Immature natural killer cell (primary cell): ENCODE measurements around the gene LRP3. TPM values are rescaled to one million over a fixed set of nuclear protein-coding genes. Genes with fewer than 3 reads are reported as not detected.
"Not testable (repeated sequence)": the region's sequence is repeated elsewhere in the genome, so short reads cannot be mapped to it uniquely, and the experiment has no call there.

Experiments
- DNase-seq, 3 donors: peaks; one replicate each; pipeline ENCODE4 v3.0.0; 2022; ENCODE audit warnings: mixed read lengths in 1 of 3
- H3K27ac Mint-ChIP-seq, 6 donors: one replicate each; pipeline ENCODE4 v1.8.0; 2020; ENCODE audit warnings: mixed read lengths in 6 of 6, mild to moderate bottlenecking in 5 of 6, inconsistent platforms in 4 of 6, moderate library complexity in 3 of 6
- H3K27me3 Mint-ChIP-seq, 3 donors: one replicate each; pipeline ENCODE4 v1.8.0; 2020 to 2021; ENCODE audit warnings: low read depth in 3 of 3, mild to moderate bottlenecking in 3 of 3, mixed read lengths in 3 of 3, moderate library complexity in 3 of 3, inconsistent platforms in 1 of 3
- H3K36me3 Mint-ChIP-seq, 3 donors: one replicate each; pipeline ENCODE4 v1.8.0; 2020; ENCODE audit warnings: mixed read lengths in 3 of 3, inconsistent platforms in 2 of 3, mild to moderate bottlenecking in 2 of 3
- H3K4me1 Mint-ChIP-seq, 2 donors: one replicate each; pipeline ENCODE4 v1.8.0; 2020; ENCODE audit warnings: inconsistent platforms in 2 of 2, mild to moderate bottlenecking in 2 of 2, mixed read lengths in 2 of 2, moderate library complexity in 1 of 2
- H3K4me3 Mint-ChIP-seq, 5 donors: one replicate each; pipeline ENCODE4 v1.8.0; 2020; ENCODE audit warnings: mild to moderate bottlenecking in 5 of 5, mixed read lengths in 5 of 5, inconsistent platforms in 3 of 5, moderate library complexity in 3 of 5
- H3K9me3 Mint-ChIP-seq, 6 donors: one replicate each; pipeline ENCODE4 v1.8.0; 2020; ENCODE audit warnings: mild to moderate bottlenecking in 6 of 6, mixed read lengths in 6 of 6, inconsistent platforms in 4 of 6, moderate library complexity in 3 of 6
- polyA plus RNA-seq, 3 donors: library from polyadenylated mRNA; unstranded; fragments of 300-500 nt; fragmentation: Illumina TruSeq; gene quantifications; one replicate each; pipeline ENCODE4 v1.2.3, GENCODE V29; 2021

LRP3 gene
- polyA plus RNA-seq, 3 donors from 2014 or later, result not detected

DNA sequence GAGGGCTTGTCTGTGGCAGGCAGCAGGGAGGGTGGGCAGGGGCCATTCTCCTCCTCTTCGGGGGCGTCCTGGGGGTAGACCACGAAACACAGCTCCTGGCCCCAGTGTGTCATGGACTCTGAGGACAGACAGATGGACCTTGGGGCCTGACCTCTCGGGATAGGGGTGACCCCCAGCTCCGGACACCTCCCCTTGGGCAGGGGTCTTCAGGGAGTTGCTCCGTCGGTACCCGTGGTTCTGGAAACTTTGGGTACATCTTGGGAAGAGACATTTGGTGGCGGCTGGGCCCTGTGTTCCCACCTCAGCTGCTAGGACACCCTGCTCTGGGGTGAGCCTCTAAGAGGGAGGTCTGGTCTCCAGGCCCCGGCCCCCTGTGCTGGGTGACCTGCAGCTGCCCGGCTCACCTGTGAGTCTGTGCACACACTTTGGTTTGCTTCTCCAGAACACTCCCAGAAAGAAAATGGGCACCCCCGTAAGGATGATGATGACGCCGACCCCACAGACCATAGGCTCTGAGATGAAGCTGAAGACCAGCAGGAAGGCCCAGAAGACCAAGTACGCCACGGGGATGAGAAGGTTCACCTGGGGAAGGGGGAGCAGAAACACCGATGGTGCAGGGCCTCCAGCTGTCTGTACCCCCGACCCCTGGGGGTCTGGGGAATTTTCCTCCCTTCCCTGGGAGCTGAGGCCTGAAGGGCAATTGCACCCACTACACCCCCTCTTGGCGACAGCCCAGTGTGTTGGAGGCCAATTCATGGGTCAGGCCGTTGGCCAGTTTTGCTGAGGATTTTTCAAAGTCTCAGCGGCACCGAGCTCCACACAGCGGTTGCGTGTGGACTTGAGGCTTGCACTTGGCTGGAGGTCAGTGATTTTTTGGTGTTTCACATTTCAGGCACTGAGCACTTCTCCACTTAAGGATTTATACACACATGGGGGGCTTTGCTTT, 15.0 kb downstream of the LRP3 start:
- DNase-seq, result no peak
- H3K36me3 Mint-ChIP-seq, result no peaks in the 10 kb centered on the region
- no peaks in the 10 kb centered on the region for H3K9me3 Mint-ChIP-seq
- peaks cover 0 to 1% (median 0%) of the 10 kb centered on the region in 3 donors for H3K27me3 Mint-ChIP-seq
- H3K4me1 Mint-ChIP-seq, result no peaks in the 10 kb centered on the region
- no peak overlapping the region for H3K27ac Mint-ChIP-seq
- no peak overlapping the region for H3K4me3 Mint-ChIP-seq

DNA sequence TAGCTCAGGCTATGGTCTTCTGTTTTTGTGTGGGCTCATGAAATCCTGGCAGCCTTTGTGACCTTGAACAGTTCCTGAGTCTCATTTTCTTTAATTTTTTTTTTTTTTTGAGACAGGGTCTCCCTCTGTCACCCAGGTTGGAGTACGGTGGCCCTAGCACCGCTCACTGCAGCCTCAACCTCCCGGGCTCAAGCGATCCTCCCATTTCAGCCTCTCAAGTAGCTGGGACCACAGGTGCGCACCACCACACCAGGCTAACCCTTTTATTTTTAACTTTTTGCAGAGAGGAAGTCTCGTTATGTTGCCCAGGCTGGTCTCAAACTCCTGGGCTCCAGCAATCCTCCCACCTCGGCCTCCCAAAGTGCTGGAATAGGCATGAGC, 15.7 kb downstream of the LRP3 start:
- not testable (repeated sequence) for H3K27me3 Mint-ChIP-seq, H3K27ac Mint-ChIP-seq, H3K9me3 Mint-ChIP-seq, H3K36me3 Mint-ChIP-seq, DNase-seq, H3K4me3 Mint-ChIP-seq, H3K4me1 Mint-ChIP-seq

DNA sequence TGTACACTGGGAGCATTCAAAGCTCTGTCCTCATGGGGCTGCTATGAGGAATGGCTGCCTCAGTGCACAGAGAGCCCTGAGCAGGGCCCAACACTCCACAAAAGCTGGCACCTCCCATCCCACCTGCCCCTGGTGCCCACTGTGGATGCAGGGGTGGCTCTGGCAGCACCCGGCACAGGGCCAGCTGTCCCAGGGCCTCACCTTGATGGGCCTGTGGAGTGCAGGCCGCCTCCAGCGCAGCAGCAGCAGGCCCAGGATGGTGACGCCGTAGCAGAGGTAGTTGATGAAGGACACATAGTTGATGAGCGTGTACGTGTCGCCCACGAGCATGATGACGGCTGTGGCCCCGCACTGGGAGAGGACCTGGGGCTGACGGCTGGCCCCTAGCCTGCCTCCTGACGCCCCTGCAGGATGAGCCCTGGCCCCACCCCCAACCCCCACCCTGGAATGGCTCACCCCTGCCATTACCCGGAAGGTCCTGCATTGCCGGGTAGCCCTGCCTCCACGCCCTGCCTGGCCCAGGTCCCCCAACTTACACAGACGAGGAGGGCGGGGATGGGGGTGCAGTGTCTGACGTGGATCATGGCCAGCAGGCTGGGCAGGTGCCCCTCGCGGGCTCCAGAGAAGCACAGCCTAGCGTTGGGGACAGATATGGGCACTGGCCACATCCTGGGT, 16.3 kb downstream of the LRP3 start:
- no peak for DNase-seq
- Mint-ChIP-seq H3K27ac (no peak overlapping the region), H3K4me3 (no peak overlapping the region), H3K36me3 (no peaks in the 10 kb centered on the region), H3K9me3 (no peaks in the 10 kb centered on the region), H3K27me3 (peaks cover 0 to 1% (median 0%) of the 10 kb centered on the region in 3 donors), H3K4me1 (no peaks in the 10 kb centered on the region)

DNA sequence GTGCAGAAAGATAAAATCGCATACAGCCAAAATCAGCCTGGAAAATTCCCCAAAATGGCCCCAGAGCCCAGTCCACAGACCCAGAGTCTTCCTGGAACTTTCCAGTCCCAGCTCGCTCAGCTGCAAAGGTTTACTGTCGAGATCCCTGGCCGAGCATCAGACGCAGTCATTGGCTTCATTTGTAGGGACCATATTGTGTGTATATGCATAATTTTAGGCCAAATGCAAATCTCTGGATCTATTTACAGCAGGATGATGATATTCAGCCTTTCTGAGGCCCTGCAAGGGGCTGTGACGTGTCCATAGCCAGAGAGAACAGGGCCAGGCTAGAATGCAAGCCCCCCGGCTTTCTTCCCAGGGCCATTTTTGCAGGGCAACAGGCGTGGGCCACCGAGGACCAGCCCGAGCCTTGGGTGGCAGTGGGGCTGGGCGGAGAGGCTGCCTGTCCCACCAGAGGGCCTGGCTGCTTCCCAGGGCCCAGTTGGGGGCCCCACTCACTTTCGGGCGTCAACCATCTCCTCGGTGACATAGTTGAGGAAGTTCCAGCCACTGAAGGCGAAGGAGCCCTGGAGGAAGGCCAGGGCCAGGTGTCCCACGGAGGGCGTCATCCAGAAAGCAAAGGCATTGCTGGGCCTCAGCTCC, 17.8 kb downstream of the LRP3 start:
- no peak for DNase-seq
- Mint-ChIP-seq H3K27me3 (peaks cover 0 to 1% (median 0%) of the 10 kb centered on the region in 3 donors), H3K27ac (no peak overlapping the region), H3K4me3 (no peak overlapping the region), H3K36me3 (no peaks in the 10 kb centered on the region), H3K9me3 (no peaks in the 10 kb centered on the region), H3K4me1 (no peaks in the 10 kb centered on the region)

DNA sequence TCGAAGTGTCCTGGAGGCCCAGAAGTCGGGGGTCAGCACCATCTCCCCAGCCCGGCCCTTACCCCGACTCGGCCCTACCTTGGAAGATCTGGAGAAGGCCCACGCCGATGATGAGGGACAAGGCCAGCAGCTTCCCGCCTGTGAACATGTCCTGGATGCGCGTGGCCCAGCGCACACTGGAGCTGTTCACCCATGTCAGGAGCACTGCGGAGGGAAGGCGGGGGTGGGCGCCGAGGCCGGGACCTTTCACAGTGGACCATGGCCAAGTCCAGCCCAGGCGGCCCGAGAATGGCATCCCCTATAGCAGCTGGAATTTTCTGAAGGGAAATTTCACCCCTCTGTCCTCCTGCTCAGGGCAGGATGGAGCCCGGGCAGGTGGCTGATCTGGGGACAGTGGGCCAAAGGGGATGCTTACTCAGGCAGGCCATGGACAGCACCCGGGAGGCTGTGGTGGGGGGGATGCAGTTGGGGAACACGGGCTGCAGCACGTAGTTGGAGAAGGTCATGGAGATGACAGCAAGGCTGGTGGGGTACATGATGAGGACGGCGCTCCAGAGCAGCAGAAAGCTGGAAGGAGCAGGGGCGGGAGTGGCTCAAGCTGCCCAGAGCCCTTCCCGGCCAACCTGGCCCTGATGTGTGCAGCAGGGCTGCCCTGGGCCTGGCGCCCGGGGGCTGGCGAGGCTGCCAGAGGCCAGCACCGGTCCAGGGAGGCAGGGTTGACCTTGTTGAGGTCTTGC, 18.5 kb downstream of the LRP3 start:
- H3K27me3 Mint-ChIP-seq, result peaks cover 0 to 1% (median 0%) of the 10 kb centered on the region in 3 donors
- H3K27ac Mint-ChIP-seq, result no peak overlapping the region
- no peak overlapping the region for H3K4me3 Mint-ChIP-seq
- H3K36me3 Mint-ChIP-seq, result no peaks in the 10 kb centered on the region
- no peaks in the 10 kb centered on the region for H3K4me1 Mint-ChIP-seq
- no peaks in the 10 kb centered on the region for H3K9me3 Mint-ChIP-seq
- DNase-seq, result no peak

DNA sequence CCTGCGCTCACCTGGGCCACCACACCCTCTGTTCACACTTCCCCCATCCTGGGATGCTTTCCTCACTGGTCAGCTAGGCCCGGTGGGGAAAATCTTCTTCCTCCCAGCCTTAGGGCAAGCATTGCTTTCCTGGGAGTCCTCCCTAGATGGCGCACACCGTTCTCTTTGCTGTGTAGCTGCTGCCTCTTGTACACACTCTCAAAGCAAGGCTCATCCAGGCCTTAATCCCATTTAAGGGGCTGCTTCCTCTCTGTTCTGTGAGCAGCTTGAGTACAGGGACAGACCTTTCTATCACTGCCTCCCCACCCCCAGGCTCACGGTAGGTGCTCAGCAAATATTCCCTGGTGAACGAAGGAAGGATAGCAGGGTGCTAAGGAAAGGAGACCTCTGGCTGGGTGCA, 20.5 kb downstream of the LRP3 start:
- Mint-ChIP-seq H3K4me3 (no peak overlapping the region), H3K27ac (no peak overlapping the region), H3K27me3 (peaks cover 0 to 1% (median 0%) of the 10 kb centered on the region in 3 donors), H3K4me1 (no peaks in the 10 kb centered on the region), H3K36me3 (no peaks in the 10 kb centered on the region), H3K9me3 (peaks cover 0 to 2% (median 0%) of the 10 kb centered on the region in 6 donors)
- DNase-seq, result no peak

DNA sequence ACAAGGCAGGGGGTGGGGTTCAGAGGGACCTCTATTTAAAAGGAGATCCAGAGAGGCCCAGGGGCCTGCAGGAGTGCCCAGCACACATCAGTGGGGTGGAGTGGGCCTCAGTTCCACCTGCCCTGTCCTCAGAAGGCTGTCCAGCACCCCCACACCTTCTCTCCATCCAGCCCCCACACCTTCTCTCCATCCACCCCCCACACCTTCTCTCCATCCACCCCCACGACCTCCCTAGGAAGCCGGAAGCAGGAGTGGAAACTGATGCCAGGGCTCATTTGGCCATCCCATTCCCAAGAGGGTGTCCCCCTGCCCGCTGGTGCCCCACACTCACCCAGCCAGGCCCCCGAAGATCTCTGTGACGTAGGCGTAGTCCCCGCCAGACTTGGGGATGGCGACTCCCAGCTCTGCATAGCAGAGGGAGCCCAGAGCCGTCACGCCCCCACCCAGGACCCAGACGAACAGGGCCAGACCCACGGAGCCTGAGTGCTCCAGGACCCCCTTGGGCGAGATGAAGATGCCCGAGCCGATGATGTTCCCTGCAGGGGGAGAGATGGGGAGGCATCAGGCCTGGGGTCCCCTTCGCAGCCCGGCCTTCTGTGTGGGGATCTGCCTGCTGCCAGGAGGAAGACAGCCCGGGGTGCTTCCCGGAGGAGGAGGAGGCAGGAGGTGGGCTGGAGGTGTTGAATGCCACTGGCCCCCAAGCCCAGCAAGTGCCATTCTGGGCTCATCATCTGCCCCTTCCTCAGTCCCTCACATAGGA, 21.5 kb downstream of the LRP3 start:
- Mint-ChIP-seq H3K4me1 (no peaks in the 10 kb centered on the region), H3K36me3 (no peaks in the 10 kb centered on the region), H3K9me3 (peaks cover 0 to 2% (median 0%) of the 10 kb centered on the region in 6 donors), H3K4me3 (no peak overlapping the region), H3K27ac (no peak overlapping the region), H3K27me3 (peaks cover 0 to 3% (median 1%) of the 10 kb centered on the region in 3 donors)
- DNase-seq, result no peak

DNA sequence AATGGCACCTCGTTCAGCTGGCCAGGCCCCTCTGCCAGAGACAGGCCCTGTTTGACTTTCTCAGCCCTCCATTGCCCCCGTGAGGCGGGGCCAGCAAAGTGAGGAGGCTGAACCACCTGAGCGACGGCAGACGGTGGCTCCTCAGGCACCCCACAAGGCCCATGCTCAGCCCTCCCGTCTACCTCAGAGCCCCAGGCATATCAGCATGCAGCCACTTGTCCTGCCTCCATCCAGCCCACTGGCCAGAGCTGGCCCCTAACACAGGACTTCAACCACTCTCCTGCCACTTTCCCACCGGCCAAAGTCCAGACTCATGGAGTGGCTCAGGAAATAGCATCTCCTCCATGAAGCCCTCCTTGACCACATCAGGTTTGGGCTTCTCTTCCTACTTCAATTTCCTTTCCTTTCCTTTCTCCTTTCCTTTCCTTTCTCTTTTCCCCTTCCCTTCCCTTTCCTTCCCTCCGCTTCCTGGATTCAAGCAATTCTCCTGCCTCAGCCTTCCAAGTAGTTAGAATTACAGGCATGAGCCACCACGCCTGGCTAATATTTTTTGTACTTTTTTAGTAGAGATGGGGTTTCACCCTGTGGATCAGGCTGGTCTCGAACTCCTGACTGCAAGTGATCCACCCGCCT, 22.2 kb downstream of the LRP3 start:
- H3K9me3 Mint-ChIP-seq, result peaks cover 0 to 2% (median 0%) of the 10 kb centered on the region in 6 donors
- H3K4me1 Mint-ChIP-seq, result no peaks in the 10 kb centered on the region
- no peak for DNase-seq
- no peak overlapping the region for H3K27ac Mint-ChIP-seq
- no peak overlapping the region for H3K4me3 Mint-ChIP-seq
- H3K27me3 Mint-ChIP-seq, result peaks cover 0 to 3% (median 1%) of the 10 kb centered on the region in 3 donors
- H3K36me3 Mint-ChIP-seq, result no peaks in the 10 kb centered on the region

DNA sequence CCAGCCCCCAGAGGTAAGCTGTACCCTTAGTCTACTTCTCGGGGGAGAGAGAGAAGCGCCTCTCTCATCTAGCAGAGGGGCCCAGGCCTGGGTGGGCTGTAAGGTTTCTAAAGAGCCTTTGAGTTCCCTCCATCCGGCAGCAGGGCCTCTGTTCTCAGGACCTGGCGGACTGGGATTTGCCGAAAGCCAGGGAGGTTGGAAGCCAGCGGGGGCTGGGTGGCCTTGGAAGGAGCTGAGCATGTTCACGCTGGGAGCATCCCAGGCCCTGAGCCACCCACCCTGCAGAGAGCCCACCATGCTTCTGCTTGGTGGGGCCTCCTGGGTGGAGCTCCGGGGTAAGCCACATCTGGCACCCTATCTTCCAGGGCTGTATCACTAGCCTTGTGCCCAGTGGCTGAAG, 23.8 kb downstream of the LRP3 start:
- Mint-ChIP-seq H3K27ac (no peak overlapping the region), H3K36me3 (no peaks in the 10 kb centered on the region), H3K9me3 (peaks cover 0 to 2% (median 0%) of the 10 kb centered on the region in 6 donors), H3K27me3 (peaks cover 3 to 7% (median 3%) of the 10 kb centered on the region in 3 donors), H3K4me1 (no peaks in the 10 kb centered on the region), H3K4me3 (no peak overlapping the region)
- DNase-seq, result no peak

DNA sequence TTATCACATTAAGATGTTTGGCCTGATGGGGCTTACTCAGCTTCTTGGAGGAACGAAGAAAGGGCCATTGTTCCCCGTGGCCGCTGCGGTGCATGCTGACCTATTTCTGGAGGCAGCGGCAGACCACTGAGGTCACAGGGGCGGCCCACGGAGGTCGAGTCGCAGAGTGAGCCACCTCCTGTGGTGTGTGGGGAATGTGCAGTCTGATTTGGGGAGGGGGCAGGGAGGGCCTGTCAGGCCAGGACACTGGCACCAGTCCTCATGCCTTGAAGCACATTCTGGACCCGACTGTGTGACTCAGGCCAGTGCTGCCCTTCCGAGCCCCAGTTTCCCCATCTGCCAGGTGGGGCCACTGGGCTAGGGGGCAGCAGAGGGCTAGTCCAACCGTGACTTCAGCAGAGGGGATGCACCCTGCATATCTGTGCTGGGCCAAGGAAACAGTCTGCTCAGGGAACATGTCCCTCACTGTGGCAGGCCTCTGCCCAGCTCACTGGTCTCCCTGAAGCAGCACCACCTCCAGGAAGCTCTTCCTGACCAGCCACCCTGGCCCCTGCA, 25.2 kb downstream of the LRP3 start:
- Mint-ChIP-seq H3K4me3 (no peak overlapping the region), H3K4me1 (no peaks in the 10 kb centered on the region), H3K36me3 (no peaks in the 10 kb centered on the region), H3K27ac (no peak overlapping the region), H3K9me3 (peaks cover 0 to 2% (median 0%) of the 10 kb centered on the region in 6 donors), H3K27me3 (peaks cover 2 to 12% (median 5%) of the 10 kb centered on the region in 3 donors)
- no peak for DNase-seq

DNA sequence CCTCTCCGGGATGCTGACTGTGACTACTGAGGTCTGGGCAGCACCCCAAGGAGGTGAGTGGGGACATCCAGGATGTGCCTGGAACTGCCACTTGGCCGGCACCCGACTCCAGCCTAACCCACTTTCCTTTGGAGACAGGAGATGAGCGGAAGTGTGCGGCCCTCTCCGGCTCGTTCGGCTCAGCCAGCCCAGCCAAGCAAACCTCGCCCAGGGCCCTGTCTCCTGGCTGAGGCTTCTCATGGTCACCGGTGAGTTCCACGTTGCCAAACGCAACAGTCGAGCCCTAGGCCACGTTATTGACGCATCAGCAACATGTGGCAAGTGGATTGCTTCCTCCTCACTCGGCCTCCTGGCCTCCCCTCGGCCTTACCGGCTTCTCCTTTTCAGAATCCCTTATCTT, 26.0 kb downstream of the LRP3 start:
- no peak for DNase-seq
- Mint-ChIP-seq H3K36me3 (no peaks in the 10 kb centered on the region), H3K27ac (no peak overlapping the region), H3K4me3 (no peak overlapping the region), H3K9me3 (peaks cover 0 to 2% (median 0%) of the 10 kb centered on the region in 6 donors), H3K4me1 (peaks cover 0 to 2% of the 10 kb centered on the region in 2 donors), H3K27me3 (peaks cover 5 to 12% (median 10%) of the 10 kb centered on the region in 3 donors)

DNA sequence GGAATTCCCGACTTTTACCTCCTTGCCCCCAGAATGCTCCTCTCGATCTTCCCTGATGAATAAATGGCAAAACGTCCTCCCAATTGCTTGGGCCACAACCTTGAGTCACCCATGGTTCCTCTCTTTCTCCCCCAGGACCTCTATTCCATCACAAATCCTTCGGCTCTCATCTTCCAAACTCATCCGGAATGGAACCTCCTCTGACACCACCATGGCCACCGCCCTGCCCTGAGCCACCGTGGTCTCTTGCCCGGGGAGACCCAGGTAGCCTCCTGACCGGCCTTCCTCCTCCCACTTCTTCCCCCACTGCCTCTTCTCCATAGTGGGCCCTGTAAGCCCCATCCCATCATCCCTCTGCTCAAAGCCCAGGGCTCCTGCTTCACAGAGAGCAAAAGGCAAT, 26.6 kb downstream of the LRP3 start:
- Mint-ChIP-seq H3K9me3 (peaks cover 0 to 2% (median 0%) of the 10 kb centered on the region in 6 donors), H3K27ac (no peak overlapping the region), H3K4me1 (peaks cover under 1 to 2% of the 10 kb centered on the region in 2 donors), H3K4me3 (no peak overlapping the region), H3K36me3 (no peaks in the 10 kb centered on the region), H3K27me3 (peaks cover 6 to 12% (median 10%) of the 10 kb centered on the region in 3 donors)
- DNase-seq, result no peak
